Activated CD4-positive, CD25-positive, alpha-beta regulatory T cell treated with anti-CD3 and anti-CD28 coated beads, Interleukin-2, amount 50 U/mL, for 72 hours (primary cell): ENCODE measurements around the gene CCR5.

Source experiments
- DNase-seq: peaks from one replicate; pipeline ENCODE4 v3.0.0; 2021

Gene CCR5

GRCh38 chr3:46359733-46360493 is 10.8 kb upstream of the CCR5 start:
- DNase-seq: no peak

GRCh38 chr3:46360907-46361306 is 9.8 kb upstream of the CCR5 start:
- no peak for DNase-seq

- no peak for DNase-seq
Measured at GRCh38 chr3:46361408-46362283, 9.1 kb upstream of the CCR5 start.

- no peak for DNase-seq
Measured at GRCh38 chr3:46365041-46365440, 5.7 kb upstream of the CCR5 start.

GRCh38 chr3:46365737-46366524 is 4.8 kb upstream of the CCR5 start:
- no peak for DNase-seq

GRCh38 chr3:46367811-46368210 is 2.9 kb upstream of the CCR5 start:
- no peak for DNase-seq

GRCh38 chr3:46368569-46368968 is 2.2 kb upstream of the CCR5 start:
- peak; percentile 40 for DNase-seq

GRCh38 chr3:46369151-46369550 is 1.6 kb upstream of the CCR5 start:
- DNase-seq: no peak

GRCh38 chr3:46369675-46370132 is 1.0 kb upstream of the CCR5 start:
- peak; percentile 54 for DNase-seq

GRCh38 chr3:46371519-46372340 is 984 bp downstream of the CCR5 start:
- DNase-seq: no peak

- DNase-seq: no peak
Measured at GRCh38 chr3:46372492-46373359, 2.0 kb downstream of the CCR5 start.

GRCh38 chr3:46374755-46375154 is 4.0 kb downstream of the CCR5 start:
- DNase-seq: no peak

GRCh38 chr3:46375218-46375617 is 4.5 kb downstream of the CCR5 start:
- no peak for DNase-seq

- no peak for DNase-seq
Measured at GRCh38 chr3:46375814-46376213, 5.1 kb downstream of the CCR5 start.

- DNase-seq: peak; percentile 65
Measured at GRCh38 chr3:46378426-46378942, 7.7 kb downstream of the CCR5 start.

- no peak for DNase-seq
Measured at GRCh38 chr3:46380471-46381221, 9.9 kb downstream of the CCR5 start.

GRCh38 chr3:46381625-46382024 is 10.9 kb downstream of the CCR5 start:
- DNase-seq: no peak

- no peak for DNase-seq
Measured at GRCh38 chr3:46383211-46383950, 12.6 kb downstream of the CCR5 start.

- DNase-seq: no peak
Measured at GRCh38 chr3:46383951-46384330, 13.2 kb downstream of the CCR5 start.

GRCh38 chr3:46386205-46386604 is 15.5 kb downstream of the CCR5 start:
- DNase-seq: no peak
